ENCODE data around the gene KIAA0040. TPM values are rescaled to one million over a fixed set of nuclear protein-coding genes. Genes with fewer than 3 reads are reported as not detected.

KIAA0040 gene
- total RNA-seq, 1 donor from 2014 or later, result not detected

DNA sequence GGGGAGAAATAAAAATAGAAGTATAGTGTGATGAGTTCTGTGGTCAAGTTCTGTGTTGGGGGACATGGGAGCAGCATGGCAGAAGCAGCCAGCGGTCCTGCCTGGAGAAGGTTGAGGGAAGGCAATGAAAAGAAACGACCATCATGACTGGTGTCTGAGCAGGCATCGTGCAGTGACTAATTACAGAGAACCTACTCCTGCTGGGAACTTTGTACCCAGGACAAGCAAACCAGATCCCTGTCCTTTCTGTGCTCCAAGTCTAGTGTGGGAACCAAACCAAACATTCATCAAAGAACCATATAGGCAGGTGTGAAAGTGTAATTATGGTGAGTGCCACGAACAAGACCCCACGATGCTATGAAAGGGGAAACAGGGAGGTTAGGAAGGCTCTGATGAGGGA is 25.8 kb downstream of the KIAA0040 start:
- Mint-ChIP-seq H3K36me3 (ENCODE audit: unreplicated experiment) (no peaks in the 10 kb centered on the region), H3K27me3 (ENCODE audit: unreplicated experiment) (peaks cover 2% of the 10 kb centered on the region), H3K4me3 (ENCODE audit: unreplicated experiment) (no peak overlapping the region), H3K4me1 (ENCODE audit: low read depth, unreplicated experiment) (no peaks in the 10 kb centered on the region), H3K27ac (ENCODE audit: unreplicated experiment) (no peak overlapping the region), H3K9me3 (ENCODE audit: unreplicated experiment) (peaks cover 3% of the 10 kb centered on the region)
- DNase-seq, result no peak
- TF ChIP-seq, protein P1, sequence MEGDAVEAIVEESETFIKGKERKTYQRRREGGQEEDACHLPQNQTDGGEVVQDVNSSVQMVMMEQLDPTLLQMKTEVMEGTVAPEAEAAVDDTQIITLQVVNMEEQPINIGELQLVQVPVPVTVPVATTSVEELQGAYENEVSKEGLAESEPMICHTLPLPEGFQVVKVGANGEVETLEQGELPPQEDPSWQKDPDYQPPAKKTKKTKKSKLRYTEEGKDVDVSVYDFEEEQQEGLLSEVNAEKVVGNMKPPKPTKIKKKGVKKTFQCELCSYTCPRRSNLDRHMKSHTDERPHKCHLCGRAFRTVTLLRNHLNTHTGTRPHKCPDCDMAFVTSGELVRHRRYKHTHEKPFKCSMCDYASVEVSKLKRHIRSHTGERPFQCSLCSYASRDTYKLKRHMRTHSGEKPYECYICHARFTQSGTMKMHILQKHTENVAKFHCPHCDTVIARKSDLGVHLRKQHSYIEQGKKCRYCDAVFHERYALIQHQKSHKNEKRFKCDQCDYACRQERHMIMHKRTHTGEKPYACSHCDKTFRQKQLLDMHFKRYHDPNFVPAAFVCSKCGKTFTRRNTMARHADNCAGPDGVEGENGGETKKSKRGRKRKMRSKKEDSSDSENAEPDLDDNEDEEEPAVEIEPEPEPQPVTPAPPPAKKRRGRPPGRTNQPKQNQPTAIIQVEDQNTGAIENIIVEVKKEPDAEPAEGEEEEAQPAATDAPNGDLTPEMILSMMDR (IDR thresholded peaks at IDR 0.05; ENCODE audit: partially characterized antibody, unreplicated experiment), result no peak

DNA sequence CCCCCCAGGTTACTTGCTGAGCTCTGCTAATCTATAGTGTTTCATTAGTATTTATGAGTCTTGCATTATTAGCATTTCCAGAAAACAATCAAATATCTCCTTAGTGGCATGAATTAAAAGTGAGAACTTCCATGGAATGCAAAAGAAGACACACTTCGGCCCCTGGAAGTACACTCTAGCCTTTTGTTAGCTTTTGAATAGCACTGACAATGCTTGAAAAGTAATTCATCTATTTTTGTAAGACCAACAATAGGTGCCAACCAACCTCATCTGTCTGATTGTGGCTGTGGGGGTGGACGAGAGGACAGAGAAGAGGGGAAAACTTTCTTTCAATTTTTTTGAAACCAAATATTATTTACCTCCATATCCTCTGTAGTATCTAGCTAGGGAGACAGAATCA is 27.8 kb downstream of the KIAA0040 start:
- Mint-ChIP-seq H3K27ac (ENCODE audit: unreplicated experiment) (no peak overlapping the region), H3K36me3 (ENCODE audit: unreplicated experiment) (no peaks in the 10 kb centered on the region), H3K9me3 (ENCODE audit: unreplicated experiment) (peaks cover 3% of the 10 kb centered on the region), H3K4me1 (ENCODE audit: low read depth, unreplicated experiment) (no peaks in the 10 kb centered on the region), H3K27me3 (ENCODE audit: unreplicated experiment) (no peaks in the 10 kb centered on the region), H3K4me3 (ENCODE audit: unreplicated experiment) (no peak overlapping the region)
- TF ChIP-seq, protein P1 (IDR thresholded peaks at IDR 0.05; ENCODE audit: partially characterized antibody, unreplicated experiment), result no peak
- DNase-seq, result no peak

DNA sequence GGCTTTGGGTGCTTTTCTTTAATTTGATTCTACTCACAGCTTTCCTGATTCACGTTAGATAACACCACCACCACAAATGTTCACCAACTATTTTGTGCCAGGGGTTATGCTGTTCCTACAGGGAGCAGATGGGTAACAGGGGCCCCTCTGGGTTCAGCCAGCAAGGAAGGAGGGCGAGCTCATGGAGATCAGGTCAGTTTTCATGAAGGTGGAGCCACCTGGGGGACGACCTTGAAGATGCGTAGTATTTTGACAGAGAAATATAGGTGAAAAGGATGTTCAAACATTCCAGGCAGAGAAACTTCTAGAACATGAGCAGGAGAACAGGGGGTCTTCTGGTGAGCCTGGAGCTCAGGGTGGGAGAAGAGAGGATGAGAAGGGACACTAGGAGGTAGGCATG is 28.9 kb downstream of the KIAA0040 start:
- H3K36me3 Mint-ChIP-seq (ENCODE audit: unreplicated experiment), result no peaks in the 10 kb centered on the region
- H3K4me1 Mint-ChIP-seq (ENCODE audit: low read depth, unreplicated experiment), result no peaks in the 10 kb centered on the region
- TF ChIP-seq, protein P1 (IDR thresholded peaks at IDR 0.05; ENCODE audit: partially characterized antibody, unreplicated experiment), result no peak
- H3K27me3 Mint-ChIP-seq (ENCODE audit: unreplicated experiment), result no peaks in the 10 kb centered on the region
- no peak overlapping the region for H3K4me3 Mint-ChIP-seq (ENCODE audit: unreplicated experiment)
- DNase-seq, result no peak
- no peak overlapping the region for H3K27ac Mint-ChIP-seq (ENCODE audit: unreplicated experiment)
- peaks cover 3% of the 10 kb centered on the region for H3K9me3 Mint-ChIP-seq (ENCODE audit: unreplicated experiment)

DNA sequence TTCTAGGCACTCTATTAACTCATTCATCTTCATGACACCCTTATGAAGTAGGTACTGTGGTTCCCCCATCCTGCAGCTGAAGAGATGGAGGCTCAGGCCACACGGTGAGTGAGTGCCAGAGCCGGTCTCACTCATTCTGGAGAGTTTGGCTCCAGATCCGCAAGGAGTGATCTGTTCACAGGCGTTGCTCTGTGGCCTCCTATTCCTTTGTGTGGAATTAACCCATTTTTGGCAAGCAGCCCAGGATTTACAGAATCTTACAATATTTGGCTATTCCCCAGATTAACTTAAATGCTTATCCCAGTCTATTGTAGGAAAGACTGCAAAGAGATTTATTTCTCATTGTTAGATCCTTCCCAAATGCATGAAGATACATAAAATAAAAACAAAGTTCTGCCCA is 29.6 kb downstream of the KIAA0040 start:
- Mint-ChIP-seq H3K4me3 (ENCODE audit: unreplicated experiment) (no peak overlapping the region), H3K9me3 (ENCODE audit: unreplicated experiment) (peaks cover 3% of the 10 kb centered on the region), H3K27ac (ENCODE audit: unreplicated experiment) (no peak overlapping the region), H3K4me1 (ENCODE audit: low read depth, unreplicated experiment) (peaks cover 3% of the 10 kb centered on the region), H3K36me3 (ENCODE audit: unreplicated experiment) (no peaks in the 10 kb centered on the region), H3K27me3 (ENCODE audit: unreplicated experiment) (no peaks in the 10 kb centered on the region)
- no peak for DNase-seq
- TF ChIP-seq, protein P1 (IDR thresholded peaks at IDR 0.05; ENCODE audit: partially characterized antibody, unreplicated experiment), result no peak

DNA sequence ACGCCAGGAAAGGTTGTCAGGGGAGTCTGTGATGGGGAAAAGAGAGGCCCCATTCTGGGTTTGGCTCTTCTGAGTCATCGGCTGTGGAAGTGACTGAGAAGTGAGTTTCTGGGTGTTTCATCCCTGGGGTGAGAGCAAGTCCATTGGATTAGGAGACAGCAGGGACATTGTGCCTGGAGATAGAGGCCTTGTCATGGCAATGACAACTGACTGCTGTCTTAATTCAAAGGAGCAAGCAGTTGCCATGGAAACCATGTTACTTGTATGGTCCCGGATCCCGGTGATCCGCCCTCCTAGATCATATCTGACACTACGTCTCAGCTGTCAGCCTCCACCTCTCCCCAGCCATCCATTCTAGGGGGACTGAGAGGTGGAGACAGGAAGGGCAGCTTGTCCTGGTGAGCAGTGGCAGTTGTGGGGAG is 34.4 kb downstream of the KIAA0040 start:
- Mint-ChIP-seq H3K4me3 (ENCODE audit: unreplicated experiment) (no peak overlapping the region), H3K9me3 (ENCODE audit: unreplicated experiment) (no peaks in the 10 kb centered on the region), H3K27me3 (ENCODE audit: unreplicated experiment) (peaks cover 6% of the 10 kb centered on the region), H3K4me1 (ENCODE audit: low read depth, unreplicated experiment) (peaks cover 5% of the 10 kb centered on the region), H3K36me3 (ENCODE audit: unreplicated experiment) (no peaks in the 10 kb centered on the region), H3K27ac (ENCODE audit: unreplicated experiment) (no peak overlapping the region)
- TF ChIP-seq, protein P1 (IDR thresholded peaks at IDR 0.05; ENCODE audit: partially characterized antibody, unreplicated experiment), result no peak
- no peak for DNase-seq

Data from glutamatergic neuron (in vitro differentiated cells).